COLO668 (cell line): ENCODE measurements around the gene EPB41L4B.
"Not testable (repeated sequence)": the region's sequence is repeated elsewhere in the genome, so short reads cannot be mapped to it uniquely, and the experiment has no call there.

Experiments used
- DNase-seq: peaks from one replicate; lab custom pipeline; 2025; ENCODE audit not compliant: unreplicated experiment; lab: John Stamatoyannopoulos, UW

EPB41L4B gene

DNA sequence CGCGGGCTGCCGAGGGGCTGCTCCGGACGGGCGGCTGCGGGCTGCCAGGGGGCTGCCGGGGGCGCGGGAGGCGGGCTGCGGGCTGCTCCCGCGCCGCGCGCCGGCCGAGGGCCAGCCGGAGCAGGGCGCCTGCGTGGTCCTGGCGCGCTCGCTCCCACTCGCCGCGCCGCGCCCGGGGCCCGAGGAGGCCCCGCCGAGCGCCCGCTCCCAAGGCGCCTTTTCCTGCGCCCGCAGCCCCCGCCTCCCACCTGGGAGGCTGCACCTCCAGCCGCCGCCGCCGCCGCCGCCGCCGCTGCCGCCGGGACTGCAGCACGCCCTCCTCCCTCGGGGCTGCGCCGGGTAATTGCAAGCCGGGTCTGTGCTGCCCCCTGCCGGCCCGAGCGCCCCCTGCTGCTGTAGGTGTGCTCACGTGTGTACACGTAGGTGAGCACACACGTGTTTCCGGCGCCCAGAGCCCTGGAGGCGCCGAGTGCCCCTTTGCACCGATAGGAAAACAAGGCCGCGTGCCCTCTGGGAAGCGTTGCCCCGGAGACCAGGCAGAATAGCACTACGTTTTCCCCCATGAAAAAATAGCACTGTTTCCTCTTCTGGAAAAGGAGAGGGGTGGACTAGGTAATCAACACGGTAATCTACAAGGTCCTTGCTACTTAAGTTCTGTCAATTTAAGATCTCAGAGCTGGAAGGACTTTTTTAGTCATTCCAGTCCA, at the start of gene EPB41L4B:
EPB41L4B (minus strand) TSS at position 318 of the 707 bp plus-strand sequence. CDS start 613 bp downstream, outside the sequence.
- peak; percentile 95 for DNase-seq

DNA sequence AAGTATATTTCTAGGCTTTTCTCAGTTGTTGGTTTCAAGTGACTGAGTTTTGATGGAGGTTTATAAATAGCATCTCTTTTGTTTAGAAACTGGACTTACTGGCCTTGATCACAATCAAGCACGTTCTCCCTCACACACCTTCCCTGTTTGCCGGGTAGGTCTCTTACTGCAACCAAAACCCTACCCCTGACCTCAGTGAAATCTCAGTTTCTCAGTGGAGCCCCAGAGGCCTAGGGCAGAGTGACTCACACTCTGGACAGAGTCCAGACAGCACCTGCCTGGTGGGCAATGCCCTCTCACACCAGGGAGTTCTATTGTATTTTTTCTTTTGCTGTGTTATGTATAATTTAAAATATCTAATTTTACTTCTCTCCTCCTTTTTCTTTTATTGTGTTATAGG, 48.4 kb upstream of the EPB41L4B start:
- no peak for DNase-seq

DNA sequence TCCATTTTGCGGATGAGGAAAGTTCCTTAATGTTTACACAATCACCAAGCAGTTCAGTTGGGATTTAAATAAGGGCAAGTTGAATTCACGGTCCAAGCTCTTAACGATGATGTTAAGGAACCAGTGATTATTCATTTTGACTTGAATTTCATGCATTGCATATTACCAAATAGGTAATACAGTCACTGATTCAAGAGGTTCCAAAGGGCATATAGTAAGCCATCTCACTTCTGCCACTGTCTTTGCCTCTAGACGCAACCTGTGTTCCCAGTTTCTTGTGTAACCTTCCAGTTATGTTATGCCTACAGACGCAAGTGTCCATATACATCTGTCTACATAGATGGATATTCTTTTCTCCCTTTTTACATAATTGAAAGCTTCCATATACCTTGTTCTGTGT, 39.9 kb upstream of the EPB41L4B start:
- no peak for DNase-seq

DNA sequence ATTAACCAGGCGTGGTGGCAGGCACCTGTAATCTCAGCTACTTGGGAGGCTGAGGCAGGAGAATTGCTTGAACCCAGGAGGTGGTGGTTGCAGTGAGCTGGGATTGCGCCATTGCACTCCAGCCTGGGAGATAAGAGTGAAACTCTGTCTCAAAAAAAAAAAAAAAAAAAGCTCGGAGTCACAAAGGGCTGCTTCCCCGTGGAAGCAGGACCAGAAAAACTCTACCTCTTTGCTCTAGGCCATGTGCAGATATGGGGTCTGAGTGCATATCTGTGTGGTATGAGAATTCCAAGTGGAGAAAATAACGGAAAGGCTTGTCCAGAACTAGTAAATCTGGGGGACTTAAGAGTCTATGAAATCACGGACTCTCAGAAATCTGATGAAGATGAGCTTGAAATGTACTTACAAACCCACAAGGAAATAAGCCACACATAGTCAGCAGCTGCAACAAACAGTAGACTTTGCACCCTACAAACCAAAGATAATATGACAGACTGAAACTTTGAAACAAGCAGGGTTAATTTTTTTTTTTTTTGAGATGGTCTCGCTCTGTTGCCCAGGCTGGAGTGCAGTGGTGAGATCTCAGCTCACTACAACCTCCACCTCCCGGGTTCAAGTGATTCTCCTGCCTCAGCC, 38.2 kb upstream of the EPB41L4B start:
- DNase-seq, result not testable (repeated sequence)

DNA sequence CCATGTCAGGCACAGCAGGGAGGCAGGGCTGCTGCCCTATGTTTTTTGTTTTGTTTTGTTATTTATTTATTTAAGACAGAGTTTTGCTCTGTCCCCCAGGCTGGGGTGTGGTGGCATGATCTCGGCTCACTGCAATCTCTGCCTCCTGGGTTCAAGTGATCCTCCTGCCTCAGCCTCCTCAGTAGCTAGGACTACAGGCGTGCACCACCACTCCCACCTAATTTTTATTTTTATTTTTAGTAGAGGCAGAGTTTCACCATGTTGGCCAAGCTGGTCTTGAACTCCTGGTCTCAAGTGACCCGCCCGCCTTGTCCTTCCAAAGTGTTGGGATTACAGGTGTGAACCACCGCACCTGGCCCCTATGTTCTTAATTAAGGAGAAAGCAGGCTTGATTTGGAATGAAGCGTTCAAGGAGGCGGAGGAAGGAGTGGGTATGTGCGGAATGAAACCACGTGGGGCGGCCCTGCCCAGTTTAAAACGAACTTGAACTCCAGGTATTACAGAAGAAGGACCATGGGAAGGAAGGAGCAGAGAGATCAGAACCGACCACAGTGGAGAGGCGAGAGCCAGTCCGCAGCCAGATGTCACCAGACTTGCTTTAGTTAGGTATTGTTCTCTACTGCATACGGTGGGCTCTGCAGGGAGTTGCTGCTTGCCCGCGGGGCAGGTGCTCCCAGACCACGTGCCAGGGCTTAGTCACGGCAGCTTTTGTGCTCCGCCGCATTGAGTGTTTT, 34.9 kb upstream of the EPB41L4B start:
- peak; percentile 52 for DNase-seq

DNA sequence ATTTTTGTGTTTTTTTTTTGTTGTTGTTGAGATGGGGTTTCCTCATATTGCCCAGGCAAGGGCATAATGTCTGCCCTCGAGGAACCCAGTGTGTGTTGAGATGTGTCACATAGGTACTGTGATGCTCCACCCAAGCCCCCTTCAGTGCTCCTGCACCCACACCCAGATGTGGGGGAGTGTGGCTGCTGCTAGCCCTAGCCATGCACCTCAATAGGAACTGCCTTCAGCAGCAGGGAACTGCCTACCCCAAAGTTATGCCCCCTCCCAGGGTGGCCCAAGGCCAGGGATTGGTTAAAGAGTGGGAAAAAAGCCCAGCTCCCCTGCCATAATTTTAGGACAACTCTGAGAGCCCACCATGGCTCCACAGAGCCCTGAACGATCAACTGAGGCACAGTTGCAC, 33.3 kb upstream of the EPB41L4B start:
- DNase-seq, result no peak

DNA sequence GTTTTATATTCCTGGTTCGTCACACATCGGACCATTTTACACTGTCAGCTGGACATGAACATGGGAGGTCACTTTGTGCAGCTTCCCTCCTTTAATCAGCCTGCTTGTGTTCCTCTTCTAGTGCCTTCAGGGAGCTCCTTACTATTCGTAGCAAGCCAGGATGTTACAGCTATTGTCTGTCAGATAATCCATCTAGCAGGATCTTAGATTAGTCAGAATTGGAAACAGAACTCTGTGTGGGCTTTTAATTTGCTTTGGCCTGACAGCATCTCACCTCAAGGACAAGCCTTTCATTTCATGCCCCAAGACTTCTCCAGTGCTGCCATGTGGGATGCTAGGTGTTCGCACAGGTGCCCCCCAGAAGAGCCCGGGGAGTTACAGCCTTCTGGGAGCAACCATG, 30.2 kb upstream of the EPB41L4B start:
- no peak for DNase-seq

DNA sequence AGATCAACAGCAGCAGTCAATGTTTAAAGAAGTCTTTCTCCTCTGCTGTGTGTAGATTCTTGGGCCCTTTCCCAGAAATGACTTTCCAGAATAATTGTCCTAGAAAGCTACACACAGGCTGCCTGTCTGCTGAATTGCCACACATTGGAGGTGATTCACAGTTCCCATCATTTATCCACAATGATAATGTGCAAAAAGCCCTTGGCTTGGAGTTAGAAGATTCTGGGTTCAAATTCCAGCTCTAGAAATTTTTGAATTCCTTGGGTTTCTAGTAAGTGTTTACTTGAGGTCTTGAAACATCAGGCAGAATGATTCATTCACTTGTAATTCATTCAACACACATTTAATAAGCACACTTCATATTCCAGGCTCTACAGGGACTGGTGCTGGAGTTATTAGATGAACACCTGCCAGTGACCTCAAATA, 28.6 kb upstream of the EPB41L4B start:
- no peak for DNase-seq

DNA sequence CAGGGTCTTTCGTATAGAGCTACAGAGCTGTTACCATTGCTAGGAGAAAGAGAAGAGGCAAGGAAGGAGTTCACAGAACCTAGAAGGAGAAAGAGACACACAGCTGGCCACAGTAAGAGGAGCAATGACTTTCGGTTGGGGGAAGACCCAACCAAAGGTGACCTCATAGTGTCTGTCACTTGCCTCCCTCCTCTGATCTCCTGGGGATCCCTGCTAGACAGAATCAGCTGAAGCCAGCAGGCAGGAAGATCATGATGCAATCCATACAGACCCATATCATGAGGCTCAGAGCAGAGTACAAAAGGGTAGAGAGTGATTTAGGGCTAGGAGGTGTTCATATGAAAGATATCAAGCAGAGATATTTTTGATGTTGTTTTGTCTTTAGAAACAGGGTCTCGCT, 26.0 kb upstream of the EPB41L4B start:
- DNase-seq, result no peak

DNA sequence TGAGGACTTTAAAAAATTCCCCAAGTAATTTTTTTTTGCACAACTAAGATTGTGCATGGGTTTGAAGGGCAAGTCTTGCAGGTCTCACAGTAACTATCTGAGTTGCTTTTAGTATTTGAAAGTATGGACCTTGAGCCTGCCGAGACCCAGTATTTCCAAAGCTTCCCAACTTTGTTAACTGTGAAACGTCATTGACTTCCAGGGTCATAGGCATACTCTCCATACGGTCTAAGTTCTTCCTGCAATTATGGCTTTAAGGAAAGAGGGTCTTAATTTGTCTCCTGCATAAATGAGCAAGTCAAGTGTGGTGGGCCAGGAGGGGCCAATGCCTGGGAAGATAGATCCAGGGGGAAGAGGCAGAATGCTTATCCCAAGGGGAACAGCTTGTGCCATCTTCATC, 24.0 kb upstream of the EPB41L4B start:
- no peak for DNase-seq

DNA sequence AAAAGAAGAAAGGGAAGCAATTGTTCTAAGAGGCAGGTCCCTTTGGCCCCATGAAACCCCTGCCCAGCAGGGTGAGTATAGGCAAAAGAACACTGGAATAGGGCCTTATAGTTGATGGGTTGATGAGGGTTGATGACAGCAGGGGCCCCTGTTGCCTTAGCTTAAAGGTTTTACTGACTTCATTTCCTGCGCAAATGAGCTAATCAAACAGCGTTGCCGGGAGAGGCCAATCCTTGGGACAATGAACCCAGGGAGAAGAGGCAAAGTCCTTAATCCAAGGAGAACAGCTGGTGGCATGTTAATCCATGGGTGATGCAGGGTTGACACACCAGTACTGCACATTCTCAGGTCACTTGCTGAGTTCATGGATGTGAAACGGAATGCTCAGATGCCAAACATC, 22.0 kb upstream of the EPB41L4B start:
- DNase-seq, result no peak

DNA sequence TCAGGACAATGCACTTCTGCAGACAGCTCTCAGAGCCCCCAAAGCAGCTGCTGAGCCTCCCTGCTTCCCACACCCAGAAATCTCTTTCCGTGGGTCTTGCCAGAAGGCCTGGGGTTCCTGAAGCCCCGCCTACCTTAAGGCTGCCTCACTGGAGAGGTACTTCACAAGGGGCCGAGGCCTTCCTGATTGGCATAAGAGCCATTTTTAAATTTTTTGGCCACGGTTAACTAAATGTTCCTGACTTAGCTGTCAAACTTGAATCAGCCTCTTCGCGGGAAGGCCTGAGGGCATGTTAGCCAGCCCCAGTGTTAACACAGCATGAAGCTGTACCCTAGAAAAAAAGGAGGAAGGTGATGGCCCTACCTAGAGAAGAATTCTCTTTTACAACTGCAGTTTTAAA, 20.7 kb upstream of the EPB41L4B start:
- no peak for DNase-seq

DNA sequence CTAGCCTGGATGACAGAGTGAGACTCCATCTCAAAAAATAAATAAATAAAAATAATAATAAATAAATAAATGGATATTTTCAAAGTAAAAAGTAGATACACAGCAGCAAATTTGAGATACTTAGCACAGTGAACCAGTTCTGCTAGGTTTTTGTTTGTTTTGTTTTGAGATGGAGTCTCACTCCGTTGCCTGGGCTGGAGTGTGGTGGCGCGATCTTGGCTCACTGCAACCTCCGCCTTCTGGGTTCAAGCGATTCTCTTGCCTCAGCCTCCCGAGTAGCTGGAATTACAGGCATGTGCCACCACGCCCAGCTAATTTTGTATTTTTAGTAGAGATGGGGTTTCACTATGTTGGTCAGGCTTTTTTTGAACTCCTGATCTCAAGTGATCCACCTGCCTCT, 20.1 kb upstream of the EPB41L4B start:
- DNase-seq, result not testable (repeated sequence)

DNA sequence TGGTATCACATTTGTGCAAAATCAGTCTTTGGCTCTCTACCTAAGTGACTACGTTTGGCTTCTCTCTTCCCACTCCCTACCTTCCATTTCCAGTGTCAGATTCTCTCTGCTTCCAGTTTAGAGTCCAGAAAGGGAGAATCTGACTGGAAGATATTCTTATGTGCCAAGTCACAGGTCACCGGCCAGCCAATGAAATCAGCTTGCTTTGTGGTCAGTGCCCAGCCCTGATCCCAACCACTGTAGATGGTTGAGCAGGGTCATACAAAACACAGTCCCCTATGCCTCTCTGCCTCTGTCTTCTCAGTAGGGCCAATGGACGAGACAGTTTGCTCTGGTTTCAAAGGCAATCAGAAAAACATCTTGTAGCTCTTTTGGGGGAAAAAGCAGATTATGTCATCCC, 15.6 kb upstream of the EPB41L4B start:
- no peak for DNase-seq

DNA sequence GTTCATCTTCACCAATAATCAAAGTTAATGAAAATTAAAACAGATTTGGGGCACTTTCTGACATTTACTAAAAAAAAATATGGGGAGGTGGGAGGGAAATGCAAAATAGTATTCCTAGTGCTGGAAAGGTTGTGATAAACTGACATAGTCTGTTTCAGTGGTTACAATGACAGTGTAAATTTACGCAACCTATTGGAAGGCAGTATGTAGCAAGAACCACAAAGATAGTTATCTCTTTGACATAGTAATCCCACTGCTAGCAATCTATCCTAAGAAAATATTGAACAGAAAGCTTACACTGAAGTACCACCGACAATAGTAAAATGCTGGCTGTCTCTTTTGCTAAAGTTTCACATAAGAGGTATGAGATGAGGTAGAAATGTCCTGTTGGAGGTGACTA, 15.1 kb upstream of the EPB41L4B start:
- DNase-seq, result no peak

DNA sequence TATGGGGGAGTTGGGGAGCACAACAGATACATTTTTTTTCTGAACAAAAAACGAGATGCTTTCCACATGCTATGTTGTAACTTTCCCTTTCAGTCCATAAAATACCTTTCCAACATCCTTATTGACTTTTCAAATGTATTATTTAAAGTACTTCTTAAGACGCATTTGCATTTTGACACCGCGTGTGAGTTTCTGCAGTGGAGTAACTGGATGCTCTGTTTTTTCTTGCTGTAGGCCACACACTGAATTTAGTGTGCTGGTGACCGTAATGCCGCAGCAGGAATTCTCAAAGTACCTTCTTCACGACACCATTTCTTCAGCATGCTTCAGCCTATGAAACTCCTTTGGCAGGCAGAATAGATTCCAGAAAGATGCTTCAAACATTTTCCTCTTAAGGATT, 14.3 kb upstream of the EPB41L4B start:
- DNase-seq, result no peak

DNA sequence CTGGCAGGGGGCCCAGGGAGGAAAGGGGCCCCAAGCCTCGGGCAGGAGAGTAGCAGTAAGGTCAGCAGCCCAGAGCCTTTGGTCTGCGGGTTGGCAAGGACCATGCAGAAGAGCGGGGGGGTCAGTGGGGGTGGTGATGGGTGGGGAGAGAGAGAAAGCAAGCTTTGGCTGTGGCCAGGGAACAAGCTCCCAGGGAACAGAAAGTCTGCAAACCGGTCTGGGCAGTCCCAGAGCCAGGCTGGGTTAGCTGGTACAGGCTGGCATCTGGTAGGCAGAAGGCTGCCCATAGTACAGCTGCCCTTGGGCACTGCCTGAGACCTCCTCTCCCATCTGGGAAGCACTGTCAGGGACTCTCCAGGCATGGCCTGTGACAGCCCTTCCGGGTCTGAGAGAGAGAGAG, 10.5 kb upstream of the EPB41L4B start:
- no peak for DNase-seq

DNA sequence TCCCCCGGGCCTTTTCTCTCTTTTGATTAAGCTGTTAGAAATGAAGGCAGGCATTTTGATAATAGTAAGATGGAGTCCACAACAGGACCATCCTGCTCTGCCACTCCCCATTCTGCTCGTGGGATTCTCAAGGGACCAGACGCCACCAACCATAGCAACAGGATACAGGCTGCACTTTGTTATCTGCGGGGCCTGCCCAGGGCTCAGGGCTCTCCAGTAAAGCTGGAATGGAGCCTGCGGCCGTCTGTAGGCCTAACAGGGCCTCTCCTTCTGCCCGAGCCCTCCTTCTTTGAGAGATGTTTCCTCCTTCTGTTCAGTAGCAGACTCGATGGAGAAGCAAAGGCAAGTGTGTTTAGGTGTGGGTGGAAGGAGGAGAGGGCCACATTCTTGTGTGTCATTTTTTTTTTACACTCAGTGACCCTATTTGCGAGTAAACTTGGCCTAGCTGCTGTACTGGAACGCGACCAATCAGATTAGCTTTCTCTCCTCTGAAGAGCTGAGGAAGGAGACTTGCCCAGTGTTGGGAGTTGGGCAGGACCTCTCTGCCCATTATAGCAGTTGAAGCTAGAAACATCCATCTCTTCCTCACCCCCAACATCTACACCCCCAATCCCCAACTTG, 8.9 kb upstream of the EPB41L4B start:
- no peak for DNase-seq

DNA sequence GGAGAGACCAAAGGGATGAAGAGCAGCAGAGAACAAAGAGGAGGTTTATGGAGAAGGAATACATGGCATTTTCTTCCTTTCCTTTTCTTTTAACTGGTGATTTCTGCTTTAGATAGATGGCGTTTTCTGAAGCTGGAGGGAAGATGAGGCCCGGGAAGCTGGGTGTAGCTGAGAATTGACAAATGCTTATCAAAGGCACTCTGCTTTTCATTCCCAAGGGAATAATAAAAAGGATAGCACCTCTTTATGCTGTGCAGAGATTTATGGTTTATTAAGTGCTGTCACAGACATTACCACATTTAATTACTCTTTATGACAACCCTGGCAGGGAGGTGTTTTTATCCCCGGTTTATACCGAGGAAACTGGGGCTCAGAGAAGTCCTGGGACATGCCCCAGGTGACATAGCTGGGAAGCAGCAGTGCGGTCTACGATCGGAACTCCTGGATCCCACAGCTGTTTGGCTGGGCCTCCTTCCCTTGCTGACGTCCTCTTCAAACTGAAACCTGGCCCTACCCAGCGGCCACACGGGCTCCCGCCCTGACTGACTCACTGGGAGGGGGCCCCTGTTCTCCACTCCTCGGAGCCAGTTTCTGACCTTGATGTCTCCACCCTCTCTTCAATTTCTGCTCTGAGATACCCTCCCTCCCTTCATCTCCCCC, 8.2 kb upstream of the EPB41L4B start:
- DNase-seq, result peak; percentile 16

DNA sequence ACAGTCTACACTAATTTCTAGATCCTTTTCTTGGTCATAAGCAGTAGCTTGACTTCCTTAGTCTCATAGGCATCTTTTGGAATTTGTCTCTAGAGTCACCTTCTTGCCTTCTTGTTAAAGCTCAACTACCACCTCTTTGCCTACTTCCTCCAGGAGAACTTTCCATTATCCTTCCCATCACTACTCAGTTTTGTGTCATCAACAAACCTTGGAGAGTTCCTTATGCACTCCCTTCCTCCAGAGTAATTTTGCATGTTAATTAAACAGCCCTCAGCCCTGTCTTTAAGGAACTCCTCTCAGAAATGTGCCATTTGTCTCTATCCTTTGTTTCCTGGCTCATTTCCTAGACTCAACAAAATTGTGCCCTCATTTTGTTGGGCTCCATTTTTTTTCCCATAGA, 4.2 kb upstream of the EPB41L4B start:
- DNase-seq, result no peak

DNA sequence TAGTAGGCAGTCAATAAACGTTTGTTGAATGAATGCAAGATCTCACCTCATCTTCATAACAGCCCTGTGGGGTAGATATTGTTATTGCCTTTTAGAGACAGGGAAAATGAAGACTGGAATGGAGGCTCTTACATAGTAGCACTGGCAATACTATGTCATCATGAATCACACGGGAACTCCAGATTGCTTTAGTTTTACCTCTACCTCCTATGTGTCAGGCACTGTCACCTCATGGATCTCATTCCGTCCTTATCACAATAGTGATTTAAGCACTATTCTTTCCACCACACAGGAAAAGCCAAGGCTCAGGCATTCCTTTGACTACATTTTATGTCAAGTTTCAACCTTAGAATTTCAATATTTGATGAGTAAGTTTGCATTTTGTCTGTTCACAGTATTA, 2.9 kb upstream of the EPB41L4B start:
- DNase-seq, result no peak
